Activated gamma-delta T cell (primary cell): ENCODE measurements around the gene PRIMA1.
"Not testable (repeated sequence)": the region's sequence is repeated elsewhere in the genome, so short reads cannot be mapped to it uniquely, and the experiment has no call there.

Experiments
- DNase-seq: peaks from one replicate; lab custom pipeline; 2025; lab: John Stamatoyannopoulos, UW
- total RNA-seq, 2 donors: gene quantifications; one replicate each; lab custom pipeline; 2026; lab: John Stamatoyannopoulos, UW

The PRIMA1 gene, protein sequence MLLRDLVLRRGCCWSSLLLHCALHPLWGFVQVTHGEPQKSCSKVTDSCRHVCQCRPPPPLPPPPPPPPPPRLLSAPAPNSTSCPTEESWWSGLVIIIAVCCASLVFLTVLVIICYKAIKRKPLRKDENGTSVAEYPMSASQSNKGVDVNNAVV
- total RNA-seq = 0 reads per million in 2 donors

DNA sequence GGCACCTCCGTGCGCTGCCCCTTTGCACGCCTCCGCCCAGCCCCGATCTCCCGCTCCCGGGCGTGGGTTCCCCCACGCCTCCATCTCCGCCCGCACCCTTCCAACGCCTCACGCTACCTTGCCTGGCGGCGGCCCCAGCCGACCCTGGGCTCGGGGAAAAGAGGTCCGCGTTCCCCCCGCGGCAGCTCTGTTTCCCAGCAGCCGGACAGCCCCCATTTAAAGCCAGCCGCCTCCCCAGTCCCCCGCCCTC lies at the start of gene PRIMA1:
PRIMA1 (minus strand) TSS at position 193 of the 250 bp plus-strand sequence. CDS start 767 bp downstream, outside the sequence.
- DNase-seq = no peak

GRCh38 chr14:93834699-93835371 lies 46.5 kb upstream of the PRIMA1 start:
- DNase-seq = no peak

- no peak for DNase-seq
These were observed 44.4 kb upstream of the PRIMA1 start for GRCh38 chr14:93832665-93833064.

- DNase-seq = no peak
These were observed 43.8 kb upstream of the PRIMA1 start for GRCh38 chr14:93832081-93832480.

GRCh38 chr14:93830753-93831461 lies 42.6 kb upstream of the PRIMA1 start:
- no peak for DNase-seq

- DNase-seq = no peak
These were observed 41.7 kb upstream of the PRIMA1 start for GRCh38 chr14:93829839-93830481.

GRCh38 chr14:93825235-93825553 lies 36.9 kb upstream of the PRIMA1 start:
- no peak for DNase-seq

- DNase-seq = no peak
These were observed 36.4 kb upstream of the PRIMA1 start for GRCh38 chr14:93824518-93825234.

- DNase-seq = no peak
These were observed 35.8 kb upstream of the PRIMA1 start for GRCh38 chr14:93824076-93824475.

DNA sequence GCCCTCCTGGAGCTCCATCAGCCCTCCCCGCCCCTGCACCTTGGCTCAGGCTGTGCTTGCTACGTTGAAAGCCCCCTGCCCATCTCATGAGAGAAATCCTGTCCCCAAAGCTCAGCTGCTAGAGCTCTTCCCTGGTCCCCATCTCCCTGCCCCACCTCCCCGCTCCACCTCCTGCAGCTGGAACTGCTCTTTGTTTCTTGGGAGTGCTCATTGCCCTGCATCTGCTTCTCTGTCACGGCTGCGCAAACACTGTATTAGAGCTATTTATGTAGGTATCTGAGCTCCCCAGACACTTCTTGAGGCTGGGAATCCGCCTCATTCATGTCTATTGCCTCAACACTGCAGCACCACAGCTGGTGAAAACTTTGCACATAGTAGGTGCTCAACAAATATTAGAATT lies 32.8 kb upstream of the PRIMA1 start:
- no peak for DNase-seq

- DNase-seq = no peak
These were observed 30.6 kb upstream of the PRIMA1 start for GRCh38 chr14:93818857-93819256.

- no peak for DNase-seq
These were observed 23.4 kb upstream of the PRIMA1 start for GRCh38 chr14:93811676-93812075.

DNA sequence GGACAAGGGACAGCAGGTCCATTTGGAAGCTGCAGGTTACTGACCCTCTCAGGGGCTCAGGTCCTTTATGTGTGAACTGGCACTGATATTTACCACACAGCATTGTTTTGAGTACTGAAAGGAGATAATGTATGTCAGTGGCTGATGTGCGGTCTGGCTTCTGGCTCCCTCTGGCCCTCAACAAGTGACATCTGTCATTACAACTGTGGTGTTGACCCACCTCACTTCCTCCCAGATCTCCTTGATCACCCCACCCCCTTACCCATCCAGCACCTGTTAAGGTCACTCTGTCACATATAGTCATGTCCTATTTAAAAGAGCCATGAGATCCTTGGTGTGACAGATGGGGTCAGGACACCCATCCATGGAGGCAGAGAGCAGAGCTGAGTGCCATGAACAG lies 22.7 kb upstream of the PRIMA1 start:
- no peak for DNase-seq

GRCh38 chr14:93809491-93810420 lies 21.5 kb upstream of the PRIMA1 start:
- not testable (repeated sequence) for DNase-seq

DNA sequence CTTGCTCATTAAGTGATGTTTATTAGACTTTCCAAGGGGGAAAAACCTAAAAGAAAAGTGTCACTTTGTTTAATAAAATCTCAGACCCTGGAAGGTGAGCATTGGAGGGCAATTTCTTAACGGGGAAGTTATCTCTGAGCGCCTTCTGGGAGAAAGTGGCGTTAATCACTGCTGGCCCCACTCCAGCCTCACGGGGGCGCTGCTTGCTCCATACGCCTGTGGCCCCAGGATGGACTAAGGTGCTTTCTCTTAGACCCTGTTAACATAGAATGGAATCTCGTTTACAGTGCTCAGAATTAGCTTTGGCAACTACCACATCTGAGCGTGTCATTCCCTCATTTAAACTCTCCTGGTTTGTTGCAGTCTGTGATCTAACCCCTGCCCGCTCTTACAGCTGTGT lies 16.4 kb upstream of the PRIMA1 start:
- no peak for DNase-seq

DNA sequence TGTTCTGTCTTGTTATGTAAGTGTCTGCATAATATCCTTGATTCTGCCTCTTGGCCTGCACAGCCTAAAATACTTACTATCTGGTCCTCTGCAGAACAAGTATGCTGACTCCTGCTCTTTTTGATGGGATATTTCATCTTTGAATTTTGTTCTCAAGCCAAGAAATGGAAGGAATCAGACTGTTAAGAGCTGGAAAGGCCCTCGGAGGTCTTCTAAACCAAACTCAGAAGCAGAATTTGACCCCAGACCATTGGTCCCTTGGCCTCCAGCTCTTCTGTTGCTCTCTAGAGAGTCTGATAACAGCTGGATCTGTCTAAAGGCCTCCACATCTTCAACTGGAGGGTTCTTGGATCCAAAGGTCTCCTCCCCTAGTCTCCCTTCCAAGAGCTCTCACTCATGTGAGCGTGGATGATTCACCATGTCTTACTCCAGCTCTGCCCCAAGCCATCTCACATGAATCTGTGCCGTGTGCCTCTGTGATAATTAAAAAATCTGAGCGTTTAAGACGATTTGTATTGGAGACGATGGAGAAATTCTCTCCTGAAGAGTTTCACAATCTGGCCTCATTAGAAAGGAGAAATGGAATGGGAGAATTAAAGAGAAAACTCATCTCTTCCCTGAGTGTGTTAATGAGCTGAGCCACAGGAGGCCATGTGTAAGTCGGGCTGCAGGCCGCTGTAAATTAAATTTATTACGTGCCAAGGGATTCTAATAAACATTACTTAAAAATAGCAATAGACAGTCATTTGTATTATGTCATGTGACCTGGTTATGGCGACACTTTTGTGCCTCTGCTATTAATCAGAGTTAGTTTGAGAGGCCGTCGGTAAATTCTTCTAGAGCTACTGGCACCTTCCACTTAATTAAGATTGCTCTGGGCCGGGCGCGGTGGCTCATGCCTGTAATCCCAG lies 15.4 kb upstream of the PRIMA1 start:
- no peak for DNase-seq

- DNase-seq = no peak
These were observed 12.0 kb upstream of the PRIMA1 start for GRCh38 chr14:93799989-93800921.

- DNase-seq = no peak
These were observed 11.3 kb upstream of the PRIMA1 start for GRCh38 chr14:93799617-93799988.

DNA sequence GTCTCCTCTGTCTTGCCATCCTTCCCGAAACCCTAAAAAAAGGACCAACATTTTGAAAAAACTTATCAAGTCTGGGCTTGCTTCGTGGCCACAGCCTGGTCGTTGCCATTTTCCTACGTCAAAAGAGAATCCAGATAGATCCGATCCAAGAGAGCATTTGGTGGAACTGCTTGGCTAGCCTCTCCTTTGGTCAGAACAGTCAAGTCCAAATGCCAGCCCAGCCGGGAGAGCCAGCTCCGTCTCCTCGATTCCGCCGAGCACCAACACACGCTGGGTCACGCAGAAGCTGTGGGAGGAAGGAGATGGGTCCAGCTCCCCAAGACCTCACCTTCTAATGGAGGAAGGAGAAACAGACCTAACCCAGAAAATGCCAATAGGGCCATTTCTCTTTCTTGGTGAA lies 9.3 kb upstream of the PRIMA1 start:
- no peak for DNase-seq
